GM19043 (cell line): ENCODE measurements around the gene EPHB1.

Source experiments
- ATAC-seq: cut with Tn5 transposase; IDR thresholded peaks from one replicate; pipeline ENCODE4 v1.9.1; 2021; ENCODE audit warnings: low read depth; ENCODE audit not compliant: unreplicated experiment

Gene EPHB1

DNA sequence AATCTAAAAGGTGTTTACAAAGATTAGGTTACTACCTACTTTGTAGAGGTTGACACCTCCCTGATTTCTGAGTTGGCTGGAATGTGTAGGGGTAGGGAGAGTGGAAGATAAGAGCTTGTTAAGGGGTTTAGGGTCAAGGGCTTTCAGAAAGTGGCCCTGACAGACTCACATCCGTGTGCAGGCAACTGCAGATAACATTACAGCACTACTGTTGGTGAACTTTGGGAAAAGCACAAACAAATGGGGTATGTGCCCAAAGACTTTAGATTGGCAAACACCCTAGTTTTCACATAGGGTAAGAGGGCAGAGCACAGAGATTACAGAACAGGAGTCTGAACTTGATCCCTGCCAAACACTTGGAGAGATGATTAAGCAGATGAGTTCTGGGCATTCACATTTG is 375.7 kb downstream of the EPHB1 start:
- ATAC-seq, result no peak

DNA sequence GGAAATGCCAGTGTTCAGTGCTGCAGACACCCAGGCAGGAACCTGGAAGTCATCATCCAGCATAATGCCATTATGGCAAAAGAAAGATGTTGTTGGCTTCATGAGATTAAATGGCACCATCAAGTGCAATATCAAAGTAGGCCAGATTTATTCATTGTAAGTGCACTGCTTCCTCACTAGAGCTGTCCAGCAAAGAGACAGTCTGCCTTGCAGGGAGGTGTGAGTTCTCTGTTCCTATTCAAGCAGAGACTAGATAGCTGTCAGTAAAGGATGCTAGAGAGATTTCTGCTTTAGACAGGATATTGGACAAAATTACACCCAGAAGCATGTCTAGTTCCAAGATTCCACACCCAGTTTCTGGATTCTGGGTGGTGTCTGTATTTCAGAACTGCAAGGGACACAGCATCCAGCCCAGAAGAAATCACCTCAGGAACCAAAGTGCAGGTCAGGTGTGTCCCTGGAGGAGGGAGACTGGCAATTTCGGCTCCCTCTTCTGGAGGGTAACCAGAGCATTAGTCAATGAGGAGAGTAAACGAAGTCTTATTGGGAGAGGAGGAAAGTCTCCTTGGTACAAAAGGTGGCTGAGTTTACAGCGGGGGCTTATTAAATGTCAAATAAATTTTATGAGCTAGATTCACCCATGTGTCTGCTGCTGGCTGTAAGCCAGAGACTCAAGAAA is 377.3 kb downstream of the EPHB1 start:
- no peak for ATAC-seq

DNA sequence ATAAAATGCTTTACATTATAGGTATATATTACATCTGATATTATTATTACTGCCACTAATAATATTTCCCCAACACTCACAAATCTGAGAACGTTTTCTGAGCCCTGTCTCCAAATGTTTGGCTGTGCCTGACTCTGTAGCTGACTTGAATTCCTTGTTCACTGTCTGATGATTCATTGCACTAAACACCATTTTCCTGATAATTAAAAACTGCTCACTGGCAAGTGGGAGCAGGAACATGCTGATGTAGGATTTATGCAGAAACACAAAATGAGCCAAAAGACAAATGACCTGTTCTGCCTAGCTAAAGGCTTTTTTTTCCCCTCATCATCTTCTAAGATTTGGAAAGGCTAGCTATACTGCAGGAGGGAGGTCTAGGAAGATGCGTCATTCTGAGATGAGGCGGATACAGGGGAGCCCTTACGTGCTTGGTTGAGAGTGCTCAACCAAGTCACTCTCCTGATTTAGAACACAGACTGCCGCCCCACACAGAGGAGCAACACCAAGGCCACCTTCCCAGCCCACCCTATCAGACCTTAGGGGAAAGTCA is 380.7 kb downstream of the EPHB1 start:
- ATAC-seq, result no peak

DNA sequence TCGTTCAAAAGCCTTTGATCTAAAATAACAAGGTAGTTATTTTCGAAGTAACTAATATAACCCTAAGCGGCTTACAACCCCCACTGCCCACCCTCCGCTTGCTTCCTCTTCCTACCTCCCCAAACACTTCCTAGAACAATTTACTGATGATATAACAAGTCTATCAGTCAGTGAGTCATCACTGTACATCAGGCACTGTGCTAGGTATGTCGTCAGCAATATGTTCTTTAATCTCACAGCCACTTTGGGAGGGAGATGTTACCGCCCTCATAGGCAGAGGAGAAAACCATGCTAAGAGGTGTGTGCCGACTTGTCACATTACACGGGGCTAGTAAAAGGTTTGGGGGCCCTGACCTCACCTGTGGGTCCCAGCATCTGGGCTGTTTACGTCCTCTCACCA is 381.8 kb downstream of the EPHB1 start:
- ATAC-seq, result no peak

DNA sequence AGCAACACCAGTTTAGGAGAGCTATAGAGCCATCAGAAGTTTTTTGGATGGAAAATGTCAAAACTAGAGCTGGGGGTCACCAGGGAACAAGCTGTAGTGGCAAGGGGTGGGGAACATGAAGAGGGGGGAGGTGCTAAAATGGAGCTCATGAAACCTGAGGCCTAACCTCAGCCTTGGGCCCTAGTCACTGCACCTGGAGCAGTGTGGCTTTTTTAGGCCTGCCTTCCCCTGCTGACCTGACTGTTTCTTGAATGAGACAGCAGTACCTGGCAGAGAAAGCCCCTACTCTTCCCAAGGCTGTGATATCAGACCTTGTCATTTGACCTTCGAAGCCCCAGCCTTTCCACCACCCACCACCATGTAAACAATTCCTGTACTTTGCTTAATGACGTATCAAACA is 383.5 kb downstream of the EPHB1 start:
- no peak for ATAC-seq

DNA sequence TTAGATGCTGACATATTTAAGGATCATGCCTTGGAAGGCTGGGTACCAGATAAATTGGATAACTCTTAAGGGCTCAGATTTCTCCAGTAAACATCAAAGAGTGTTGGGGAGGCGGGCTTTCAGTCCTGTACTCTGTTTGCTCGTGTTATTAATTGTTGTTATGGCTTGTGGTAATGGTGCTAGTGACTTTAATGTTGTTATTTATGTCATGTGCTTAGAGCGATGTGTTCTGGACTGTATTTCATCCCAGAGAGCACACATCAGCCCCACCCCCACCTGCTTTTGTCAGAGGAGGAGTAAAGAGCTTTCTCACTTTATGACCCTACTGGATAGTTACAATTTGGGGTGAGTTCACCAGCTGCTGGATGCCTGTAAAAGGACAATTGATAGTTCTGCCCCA is 386.3 kb downstream of the EPHB1 start:
- no peak for ATAC-seq

DNA sequence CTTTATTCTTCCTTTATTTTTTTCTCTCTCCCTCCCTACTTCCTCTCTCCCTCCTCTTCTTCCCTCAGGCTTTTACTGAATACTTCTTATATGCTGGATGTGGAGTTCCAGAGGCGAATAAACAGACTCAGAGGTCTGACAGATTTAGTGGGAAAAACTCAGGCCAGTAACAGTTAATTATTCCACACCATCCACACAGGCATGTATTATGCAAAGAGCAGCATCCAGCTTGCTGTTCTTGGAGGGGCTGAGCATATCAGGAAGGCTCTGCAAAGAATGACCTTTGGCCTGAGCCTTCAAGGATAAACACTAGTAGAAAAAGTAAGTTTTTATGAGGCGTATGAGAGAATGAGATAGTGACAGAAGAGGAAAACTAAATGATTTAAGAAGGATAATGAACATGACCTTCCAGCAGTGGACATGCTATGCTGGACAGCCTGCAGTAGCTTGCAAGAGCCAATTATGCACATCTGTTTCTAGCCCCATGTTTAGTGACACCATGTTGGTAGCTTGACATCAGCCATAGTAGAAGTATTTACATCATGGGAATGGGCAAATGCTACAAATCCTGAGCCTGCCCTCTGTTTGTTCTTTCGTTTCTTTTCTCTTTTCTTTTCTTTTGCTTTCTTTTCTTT is 387.4 kb downstream of the EPHB1 start:
- no peak for ATAC-seq

DNA sequence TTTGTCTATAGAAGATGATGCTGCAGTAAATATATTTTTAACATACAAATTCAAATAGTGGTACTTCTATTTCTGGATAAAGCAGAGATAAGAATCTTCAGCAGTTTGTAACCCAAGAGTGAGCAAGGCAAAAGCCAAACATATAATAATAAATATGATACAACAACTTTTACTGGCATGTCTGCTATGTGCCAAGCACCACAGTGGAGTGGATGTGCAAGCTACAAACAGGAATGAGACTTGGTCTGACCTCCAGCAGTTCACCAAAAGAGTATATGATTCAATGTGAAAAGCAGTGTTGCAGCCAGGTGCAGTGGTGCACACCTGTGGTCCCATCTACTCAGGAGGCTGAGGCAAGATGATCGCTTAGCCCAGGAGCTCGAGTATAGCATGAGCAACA is 395.6 kb downstream of the EPHB1 start:
- ATAC-seq, result no peak

DNA sequence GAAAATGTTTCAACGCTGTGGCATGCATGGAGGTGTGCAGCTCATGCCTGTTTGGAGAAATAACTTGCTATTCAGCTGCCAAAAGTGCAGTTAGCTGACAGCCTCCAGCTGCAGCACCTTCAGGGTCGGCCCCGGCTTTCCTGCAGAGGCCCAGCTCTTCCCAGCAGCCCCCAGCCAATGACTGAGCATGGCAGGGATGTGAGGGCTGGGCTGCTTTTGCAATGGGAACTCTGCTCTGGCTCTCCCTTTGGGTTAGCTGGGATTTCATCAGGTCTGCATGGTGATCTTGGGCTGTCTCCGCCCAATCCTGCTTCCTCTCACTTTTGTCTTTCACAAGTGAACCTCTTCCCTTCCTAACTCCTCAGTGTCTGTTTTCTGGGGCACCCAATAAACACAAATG is 396.6 kb downstream of the EPHB1 start:
- ATAC-seq, result no peak

DNA sequence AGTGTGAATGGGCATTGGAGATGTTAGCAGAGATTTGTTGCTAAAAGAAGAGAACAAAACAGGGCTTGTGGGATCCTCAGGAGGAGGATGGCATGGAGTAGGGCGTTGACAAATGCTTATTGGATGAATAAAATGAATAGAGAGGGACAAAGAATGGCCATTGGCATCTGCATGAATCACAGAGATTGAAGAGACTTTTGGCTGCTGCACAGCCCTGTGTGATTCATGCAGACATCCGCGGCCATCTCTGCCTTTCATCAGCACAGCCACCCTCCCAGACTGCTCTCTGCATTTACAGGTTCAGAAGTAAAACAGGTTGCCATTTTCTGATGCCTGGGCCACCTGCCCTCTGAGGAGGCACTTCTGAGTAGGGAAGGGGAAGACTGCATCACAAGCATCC is 397.9 kb downstream of the EPHB1 start:
- no peak for ATAC-seq

DNA sequence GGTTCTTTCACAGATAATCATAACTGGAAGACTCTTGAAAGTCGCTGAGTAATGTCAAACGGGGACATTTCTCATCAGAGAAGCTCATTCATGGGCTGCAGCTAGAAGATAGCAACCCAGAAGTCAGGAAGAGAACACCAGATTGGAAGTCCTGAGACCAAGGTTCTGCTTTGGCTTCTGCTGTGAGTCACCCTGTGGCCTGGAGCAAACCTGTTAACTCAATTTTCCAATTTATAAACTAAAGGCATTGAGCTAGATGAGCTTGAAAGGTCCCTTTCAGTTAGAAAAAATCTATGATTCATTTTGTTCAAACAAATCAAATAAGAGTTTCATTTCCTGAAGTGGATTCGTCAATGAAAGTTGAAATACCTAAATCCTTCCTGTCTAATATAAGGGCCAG is 402.2 kb downstream of the EPHB1 start:
- no peak for ATAC-seq

DNA sequence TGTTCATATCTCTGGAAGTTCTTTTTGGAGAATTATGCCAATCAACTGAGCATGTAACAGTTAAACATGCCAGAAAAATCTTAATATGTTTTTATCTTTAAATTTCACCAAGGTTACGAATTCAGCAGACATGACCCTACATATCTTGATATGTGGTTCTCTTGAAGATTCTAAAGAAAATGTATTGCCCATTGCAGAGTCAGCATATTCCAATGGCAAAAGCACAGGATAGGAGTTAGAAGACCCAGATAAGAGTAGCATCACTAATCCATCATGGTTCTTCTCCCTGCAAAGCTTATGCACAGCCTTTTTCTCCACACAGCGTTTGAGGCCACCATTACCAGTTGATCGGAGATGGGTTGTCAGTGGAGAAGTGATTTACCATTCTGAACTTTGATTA is 402.8 kb downstream of the EPHB1 start:
- ATAC-seq, result no peak

DNA sequence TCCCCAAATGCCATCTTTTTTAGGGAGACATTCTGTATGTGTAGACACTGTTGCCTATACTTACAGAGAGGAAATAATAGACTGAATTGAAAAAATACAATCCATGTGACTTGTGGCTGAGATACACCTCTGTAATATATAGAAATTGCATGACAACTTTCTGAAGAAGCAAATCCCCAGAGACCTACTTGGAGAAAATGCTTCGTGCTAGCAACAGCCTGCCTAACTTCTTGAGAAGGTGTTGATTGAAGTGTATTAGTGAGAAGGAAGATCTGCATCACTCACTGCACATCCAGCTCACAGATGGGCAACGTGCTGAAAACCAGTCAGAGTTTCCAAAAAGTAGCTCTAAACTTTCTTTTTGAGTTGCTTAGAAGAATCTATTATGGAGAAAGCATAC is 404.1 kb downstream of the EPHB1 start:
- ATAC-seq, result peak; percentile 59

DNA sequence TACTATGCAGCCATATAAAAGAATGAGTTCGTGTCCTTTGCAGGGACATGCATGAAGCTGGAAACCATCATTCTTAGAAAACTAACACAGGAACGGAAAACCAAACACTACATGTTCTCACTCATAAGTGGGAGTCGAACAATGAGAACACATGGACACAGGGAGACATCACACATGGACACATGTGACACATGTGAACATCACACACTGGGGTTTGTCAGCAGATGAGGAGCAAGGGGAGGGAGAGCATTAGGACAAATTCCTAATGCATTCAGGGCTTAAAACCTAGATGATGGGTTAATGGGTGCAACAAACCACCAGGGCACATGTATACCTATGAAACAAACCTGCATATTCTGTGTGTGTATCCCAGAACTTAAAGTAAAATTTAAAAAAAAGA is 408.0 kb downstream of the EPHB1 start:
- no peak for ATAC-seq

DNA sequence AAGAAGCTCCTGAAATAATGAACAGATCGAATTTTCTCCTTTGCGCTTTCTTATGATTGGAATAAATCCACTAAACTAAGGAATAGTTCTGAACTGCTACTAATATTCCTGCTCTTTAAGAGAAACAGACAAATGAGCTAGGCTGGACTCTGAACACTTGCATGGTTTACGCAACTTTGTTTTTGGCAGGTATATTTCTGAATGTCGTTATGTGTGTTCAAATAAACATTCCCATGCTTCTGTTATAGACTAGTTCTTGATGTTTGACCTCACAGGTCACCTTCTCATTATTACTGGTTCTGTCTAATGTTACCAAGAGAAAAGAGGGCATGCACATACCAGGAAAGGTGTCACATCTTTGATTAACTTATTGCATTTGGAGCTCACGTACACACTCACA is 418.2 kb downstream of the EPHB1 start:
- ATAC-seq, result no peak

DNA sequence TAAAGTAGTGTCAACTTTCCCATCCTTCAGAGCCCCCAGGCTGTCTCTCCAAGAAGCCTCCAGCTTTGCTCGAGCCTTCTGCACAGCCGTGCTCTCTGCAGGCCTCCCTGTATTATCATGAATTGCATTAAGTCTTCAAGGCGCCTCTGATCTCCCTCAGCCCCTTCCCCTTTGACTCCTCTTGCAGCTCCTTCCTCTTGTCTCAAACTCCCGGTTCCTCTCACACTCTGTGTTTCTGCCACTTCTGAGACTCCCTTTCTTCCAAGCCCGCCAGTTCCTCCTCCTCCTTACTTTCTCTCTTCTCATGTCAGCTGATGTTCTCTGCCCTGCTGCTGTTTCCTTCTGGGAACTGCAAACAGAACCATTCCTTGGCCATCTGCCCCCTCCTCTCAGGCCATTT is 418.8 kb downstream of the EPHB1 start:
- no peak for ATAC-seq

DNA sequence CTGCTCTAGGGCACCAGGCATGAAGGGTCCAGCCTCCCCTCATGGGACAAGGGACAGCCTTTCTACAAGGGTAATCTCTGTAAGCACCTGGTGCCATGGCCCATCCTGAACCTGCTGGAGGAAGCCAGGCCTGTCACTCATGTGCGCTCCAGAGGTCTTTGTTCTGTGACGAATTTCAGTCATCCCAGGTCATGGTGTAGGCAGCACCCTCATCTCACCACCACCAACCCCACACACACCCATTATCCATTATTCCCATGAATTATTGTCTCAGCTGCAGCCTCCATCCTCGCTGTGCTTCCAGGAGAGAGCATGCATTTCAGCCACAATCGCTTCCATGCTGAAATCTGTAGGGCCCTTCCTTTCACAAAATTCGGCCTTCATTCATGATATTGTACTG is 419.3 kb downstream of the EPHB1 start:
- no peak for ATAC-seq

DNA sequence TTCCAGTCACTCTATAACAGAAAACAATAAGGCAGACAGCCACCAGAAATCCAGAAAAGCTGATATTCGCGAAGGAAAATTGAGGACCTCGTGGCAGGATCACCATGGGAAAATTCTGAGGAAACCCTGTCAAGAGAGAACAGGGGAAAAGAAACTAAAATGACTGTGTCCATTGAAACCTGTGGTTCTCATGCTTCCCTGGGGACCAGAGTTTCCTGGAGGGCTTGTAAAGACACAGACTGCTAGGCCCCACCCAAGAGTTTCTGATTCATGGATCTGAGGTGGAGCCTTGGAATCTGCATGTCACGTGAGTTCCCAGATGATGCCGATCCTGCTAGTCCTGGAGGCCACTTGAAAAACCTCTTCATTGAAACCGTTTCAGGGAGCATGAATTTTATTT is 420.5 kb downstream of the EPHB1 start:
- ATAC-seq, result no peak

DNA sequence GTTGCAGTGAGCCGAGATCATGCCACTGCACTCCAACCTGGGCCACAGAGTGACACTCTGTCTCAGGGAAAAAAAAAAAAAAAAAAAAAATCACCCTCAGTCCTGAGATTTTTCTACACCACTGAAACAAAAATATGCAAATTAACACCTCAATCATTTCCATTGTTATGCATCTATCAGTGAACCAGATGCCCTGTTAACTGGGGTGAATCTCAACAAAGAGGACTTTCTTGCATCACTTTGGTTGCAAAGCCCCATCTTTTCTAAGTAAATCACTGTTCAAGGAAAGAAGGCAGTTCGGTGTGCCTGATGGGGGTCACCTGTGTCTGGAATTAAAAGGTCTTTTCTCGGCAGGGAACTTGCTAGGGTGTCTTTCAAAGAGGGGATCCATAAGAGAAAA is 421.6 kb downstream of the EPHB1 start:
- ATAC-seq, result no peak

DNA sequence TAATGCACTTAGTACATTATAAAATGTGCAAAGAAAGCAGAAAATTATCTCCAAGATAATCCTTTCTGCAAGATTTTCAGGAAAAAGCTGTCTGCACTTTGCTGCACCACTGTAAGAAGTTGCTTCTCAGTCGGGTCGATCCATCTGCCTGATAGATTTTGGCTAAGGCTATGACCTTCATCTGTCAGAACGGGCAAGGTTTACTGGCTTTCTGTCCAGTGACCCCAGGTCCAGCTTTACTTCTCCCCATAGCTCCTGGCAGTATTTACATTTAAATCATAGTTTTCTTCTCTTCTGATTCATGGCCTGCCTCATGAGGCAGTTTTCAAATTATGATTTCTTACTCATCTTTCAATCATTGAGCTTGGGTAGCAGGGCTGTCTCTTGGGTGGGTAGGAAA is 422.7 kb downstream of the EPHB1 start:
- ATAC-seq, result no peak

DNA sequence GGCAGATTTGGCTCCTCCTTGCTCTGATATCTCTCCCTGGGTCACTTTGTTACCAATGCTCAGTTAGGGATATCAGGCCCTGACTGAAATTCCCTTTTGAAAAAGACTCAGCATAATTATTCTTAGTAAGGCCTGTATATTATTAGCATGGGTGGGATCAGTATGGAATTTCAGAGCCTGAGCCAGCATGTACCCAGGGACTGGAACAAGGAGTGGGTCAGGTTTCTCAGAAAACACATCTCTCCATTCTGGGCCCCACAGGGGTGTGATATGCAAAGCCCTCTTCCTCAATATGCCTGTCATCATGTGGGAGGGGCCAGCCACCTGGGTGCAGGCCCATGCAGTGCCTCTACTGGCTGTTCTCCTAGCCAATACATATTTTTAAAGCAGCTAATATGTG is 423.2 kb downstream of the EPHB1 start:
- ATAC-seq, result no peak

DNA sequence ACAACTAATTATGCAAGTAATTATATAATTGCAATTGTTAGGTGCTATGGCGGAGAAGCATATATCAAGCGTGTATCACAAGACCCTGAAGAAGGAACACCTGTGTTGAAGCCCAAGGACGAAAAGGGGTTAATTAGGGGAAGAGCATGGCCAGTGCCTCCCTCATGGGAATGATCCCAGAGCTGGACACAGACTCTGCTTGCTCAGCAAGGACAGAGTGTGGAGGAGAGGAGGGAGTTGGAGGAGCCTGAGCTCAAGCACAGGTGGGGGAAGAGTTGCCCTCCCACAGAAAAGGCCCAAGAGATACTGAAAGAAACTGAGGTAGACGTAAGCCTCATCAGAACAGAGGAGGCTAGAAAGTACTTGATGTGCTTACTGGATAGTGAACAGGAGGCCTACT is 423.7 kb downstream of the EPHB1 start:
- no peak for ATAC-seq
